Colonic mucosa (tissue), 4 donors: ENCODE data around the gene GLRX2. TPM values are rescaled to one million over a fixed set of nuclear protein-coding genes. Genes with fewer than 3 reads are reported as not detected.

Experiments
- DNase-seq: peaks from one replicate; pipeline ENCODE4 v3.0.0-alpha.2; 2020
- H3K27ac ChIP-seq: fragments of 200-600 bp; one replicate; pipeline ENCODE4 v1.8.0; 2021
- H3K27me3 ChIP-seq: fragments of 200-600 bp; one replicate; pipeline ENCODE4 v1.8.0; 2021
- H3K36me3 ChIP-seq: fragments of 200-600 bp; one replicate; pipeline ENCODE4 v1.8.0; 2021
- H3K4me1 ChIP-seq: fragments of 200-600 bp; one replicate; pipeline ENCODE4 v1.8.0; 2021; ENCODE audit warnings: mild to moderate bottlenecking
- H3K4me3 ChIP-seq: fragments of 200-600 bp; one replicate; pipeline ENCODE4 v1.8.0; 2021
- H3K9ac ChIP-seq, 2 donors: one replicate each; pipeline ENCODE4 v1.7.0; 2013; ENCODE audit warnings: control low read depth in 2 of 2, low read depth in 2 of 2, low read length in 2 of 2
- H3K9me3 ChIP-seq: fragments of 200-600 bp; one replicate; pipeline ENCODE4 v1.8.0; 2021
- intact Hi-C: fragments of 100-400 bp; cut with DNase I; formaldehyde crosslinking; loops from one replicate; pipeline ENCODE4 v1.14.1; 2022
- total RNA-seq, 2 donors: library from RNA; stranded (reverse); fragmentation: NEBNext Ultra II Directional in 1 of 2; extraction: Animal tissue kit (Norgen Biotek cat#: 25700) in 1 of 2; gene quantifications; one replicate each; pipeline ENCODE4 v1.2.1, GENCODE V29; 2021
- TF ChIP-seq, protein P1 (sequence below): fragments of 200-600 bp; IDR thresholded peaks from one replicate; pipeline ENCODE4 v1.8.0; 2022; ENCODE audit warnings: antibody characterized with exemption, mild to moderate bottlenecking
- donor health status: healthy.
- donor health status: DM: no; HTN: no; CAD: no.
- donor health status: DM: no; HTN: no; CAD: no.

The GLRX2 gene
- total RNA-seq, 2 donors from 2014 or later, result 22.3 to 38.1 TPM

DNA sequence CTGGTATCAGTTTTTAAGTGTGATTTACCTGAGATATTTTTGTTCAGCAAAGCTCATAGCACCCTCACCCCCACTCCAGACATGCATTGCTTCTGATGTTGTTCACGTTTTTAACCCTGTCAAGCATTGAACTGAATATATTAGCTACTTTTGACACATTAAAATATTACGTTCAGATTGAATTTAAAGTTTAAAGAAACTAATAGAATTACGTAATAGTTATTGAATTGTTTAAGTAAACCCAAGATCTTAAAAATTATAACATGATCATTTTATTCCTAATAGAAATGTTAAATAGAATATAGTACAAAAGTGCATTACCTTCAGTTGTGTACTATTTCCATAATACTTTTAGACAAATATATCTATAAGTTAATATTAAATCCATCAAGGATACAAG is 18.9 kb downstream of the GLRX2 start:
- Histone ChIP-seq H3K9ac (no peak overlapping the region), H3K36me3 (no peaks in the 10 kb centered on the region), H3K27me3 (no peaks in the 10 kb centered on the region), H3K9me3 (no peaks in the 10 kb centered on the region), H3K27ac (no peak overlapping the region), H3K4me3 (no peak overlapping the region), H3K4me1 (no peaks in the 10 kb centered on the region)
- no peak for DNase-seq
- intact Hi-C loops, result no loop called here
- TF ChIP-seq, protein P1, sequence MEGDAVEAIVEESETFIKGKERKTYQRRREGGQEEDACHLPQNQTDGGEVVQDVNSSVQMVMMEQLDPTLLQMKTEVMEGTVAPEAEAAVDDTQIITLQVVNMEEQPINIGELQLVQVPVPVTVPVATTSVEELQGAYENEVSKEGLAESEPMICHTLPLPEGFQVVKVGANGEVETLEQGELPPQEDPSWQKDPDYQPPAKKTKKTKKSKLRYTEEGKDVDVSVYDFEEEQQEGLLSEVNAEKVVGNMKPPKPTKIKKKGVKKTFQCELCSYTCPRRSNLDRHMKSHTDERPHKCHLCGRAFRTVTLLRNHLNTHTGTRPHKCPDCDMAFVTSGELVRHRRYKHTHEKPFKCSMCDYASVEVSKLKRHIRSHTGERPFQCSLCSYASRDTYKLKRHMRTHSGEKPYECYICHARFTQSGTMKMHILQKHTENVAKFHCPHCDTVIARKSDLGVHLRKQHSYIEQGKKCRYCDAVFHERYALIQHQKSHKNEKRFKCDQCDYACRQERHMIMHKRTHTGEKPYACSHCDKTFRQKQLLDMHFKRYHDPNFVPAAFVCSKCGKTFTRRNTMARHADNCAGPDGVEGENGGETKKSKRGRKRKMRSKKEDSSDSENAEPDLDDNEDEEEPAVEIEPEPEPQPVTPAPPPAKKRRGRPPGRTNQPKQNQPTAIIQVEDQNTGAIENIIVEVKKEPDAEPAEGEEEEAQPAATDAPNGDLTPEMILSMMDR, result no peak

DNA sequence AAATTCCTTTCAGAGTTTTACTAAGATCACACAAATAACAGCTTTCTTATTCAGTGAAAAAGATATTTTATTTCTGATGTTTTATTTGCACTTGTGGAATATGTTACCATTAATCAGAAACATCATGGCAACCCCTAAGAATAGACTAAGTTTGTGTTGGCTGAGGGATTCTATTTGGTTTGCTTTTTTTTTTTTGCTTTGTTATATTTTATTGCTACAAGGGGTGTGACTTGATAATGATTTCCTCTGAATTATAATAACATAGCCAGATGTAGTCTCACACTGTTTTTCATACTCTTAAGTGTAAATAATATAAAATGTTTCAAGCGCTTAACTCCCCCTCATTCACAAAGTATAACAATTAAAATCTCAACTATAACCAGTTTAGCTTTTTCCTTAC is 20.0 kb downstream of the GLRX2 start:
- no peaks in the 10 kb centered on the region for H3K36me3 ChIP-seq
- DNase-seq, result no peak
- H3K4me3 ChIP-seq, result no peak overlapping the region
- H3K27ac ChIP-seq, result no peak overlapping the region
- TF ChIP-seq, protein P1, result no peak
- no peaks in the 10 kb centered on the region for H3K27me3 ChIP-seq
- intact Hi-C loops, result no loop called here
- H3K9me3 ChIP-seq, result no peaks in the 10 kb centered on the region
- H3K9ac ChIP-seq, result no peak overlapping the region
- H3K4me1 ChIP-seq, result no peaks in the 10 kb centered on the region

DNA sequence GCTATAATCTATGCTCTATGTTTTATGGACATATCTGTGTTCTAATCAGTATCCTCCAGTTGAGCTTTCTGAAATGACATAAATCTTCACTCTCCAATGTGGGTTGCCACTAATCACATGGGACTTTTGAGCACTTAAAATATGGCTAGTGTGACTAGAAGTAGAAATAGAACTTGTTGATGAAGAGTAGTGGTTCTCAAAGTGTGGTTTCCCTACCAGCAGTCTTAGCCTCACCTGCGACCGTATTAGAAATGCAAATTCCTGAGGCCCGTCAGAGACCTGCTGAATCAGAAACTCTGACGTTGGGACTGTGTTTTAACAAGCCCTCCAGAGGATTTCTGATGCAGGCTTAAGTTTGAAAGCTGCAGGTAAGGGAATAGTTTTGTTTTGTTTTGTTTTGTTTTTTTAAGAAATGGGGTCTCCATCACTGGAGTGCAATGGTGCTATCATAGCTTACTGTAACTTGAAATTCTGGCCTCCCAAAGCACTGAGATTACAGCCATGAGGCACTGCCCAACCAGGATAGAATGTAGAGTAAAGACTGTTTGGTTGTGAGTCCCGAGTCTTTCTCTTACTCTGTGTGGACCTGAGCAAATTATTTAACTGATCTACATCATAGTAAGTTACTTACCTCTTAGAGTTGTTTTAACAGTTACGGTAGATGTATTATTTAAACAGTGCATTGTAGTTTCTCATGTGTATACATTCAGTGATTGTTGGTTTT is 21.7 kb downstream of the GLRX2 start:
- no peak for DNase-seq
- Histone ChIP-seq H3K9me3 (no peaks in the 10 kb centered on the region), H3K4me1 (no peaks in the 10 kb centered on the region), H3K36me3 (no peaks in the 10 kb centered on the region), H3K4me3 (no peak overlapping the region), H3K27me3 (no peaks in the 10 kb centered on the region), H3K9ac (no peak overlapping the region), H3K27ac (no peak overlapping the region)
- TF ChIP-seq, protein P1, result no peak
- intact Hi-C loops, result no loop called here

DNA sequence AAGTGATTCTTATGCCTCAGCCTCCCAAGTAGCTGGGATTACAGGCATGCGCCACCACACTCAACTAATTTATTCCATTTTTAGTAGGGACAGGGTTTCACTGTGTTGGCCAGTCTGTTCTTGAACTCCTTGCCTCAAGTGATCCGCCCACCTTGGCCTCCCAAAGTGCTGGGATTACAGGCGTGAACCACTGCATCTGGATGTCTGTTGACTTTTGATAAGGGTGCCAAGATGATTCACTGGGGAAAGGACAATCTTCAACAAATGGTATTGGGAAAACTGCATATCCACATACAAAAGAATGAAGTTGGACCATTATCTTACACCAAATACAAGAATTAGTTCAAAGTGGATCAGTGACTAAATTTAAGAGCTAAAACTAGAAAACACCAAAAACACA is 26.0 kb downstream of the GLRX2 start:
- intact Hi-C loops, result no loop called here
- Histone ChIP-seq H3K4me3 (no peak overlapping the region), H3K27me3 (no peaks in the 10 kb centered on the region), H3K9ac (no peak overlapping the region), H3K4me1 (no peaks in the 10 kb centered on the region), H3K9me3 (no peaks in the 10 kb centered on the region), H3K36me3 (no peaks in the 10 kb centered on the region), H3K27ac (no peak overlapping the region)
- no peak for DNase-seq
- TF ChIP-seq, protein P1, result no peak

DNA sequence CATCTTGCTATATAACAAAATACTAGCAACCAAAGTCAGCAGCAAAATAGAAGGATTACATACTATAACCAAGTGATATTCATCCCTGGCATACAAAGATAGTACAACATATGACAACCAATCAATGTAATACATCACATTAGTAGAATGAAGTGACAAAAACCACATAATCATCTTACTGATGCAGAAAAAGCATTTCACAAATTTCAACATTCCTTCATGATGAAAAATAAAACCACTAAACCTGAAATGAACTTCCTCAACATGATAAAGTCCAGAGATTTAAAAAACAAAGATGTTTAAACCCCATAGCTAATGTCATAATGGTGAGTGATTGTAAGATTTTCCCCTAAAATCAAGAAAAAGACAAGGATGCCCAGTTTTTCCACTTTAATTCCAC is 27.2 kb downstream of the GLRX2 start:
- Histone ChIP-seq H3K9me3 (no peaks in the 10 kb centered on the region), H3K4me1 (no peaks in the 10 kb centered on the region), H3K9ac (no peak overlapping the region), H3K36me3 (no peaks in the 10 kb centered on the region), H3K27me3 (no peaks in the 10 kb centered on the region), H3K4me3 (no peak overlapping the region), H3K27ac (no peak overlapping the region)
- intact Hi-C loops, result no loop called here
- TF ChIP-seq, protein P1, result no peak
- no peak for DNase-seq
